D721Med (cell line): ENCODE results near the gene TMUB1.

Source experiments
- DNase-seq: peaks from one replicate; pipeline ENCODE4 v3.0.0; 2011; ENCODE audit warnings: low spot score; ENCODE audit not compliant: insufficient read length
- FAIRE-seq: peaks from 2 replicates; lab custom pipeline; 2011; peaks lifted over from hg19 to GRCh38; lab: Jason Lieb, UNC
- TF ChIP-seq, protein P1 (sequence below): IDR thresholded peaks from 2 replicates; pipeline ENCODE4 v1.5.1; 2012; ENCODE audit warnings: mild to moderate bottlenecking, control low read depth; ENCODE audit not compliant: insufficient read depth; ENCODE audit errors: missing control alignments

TMUB1 gene

DNA sequence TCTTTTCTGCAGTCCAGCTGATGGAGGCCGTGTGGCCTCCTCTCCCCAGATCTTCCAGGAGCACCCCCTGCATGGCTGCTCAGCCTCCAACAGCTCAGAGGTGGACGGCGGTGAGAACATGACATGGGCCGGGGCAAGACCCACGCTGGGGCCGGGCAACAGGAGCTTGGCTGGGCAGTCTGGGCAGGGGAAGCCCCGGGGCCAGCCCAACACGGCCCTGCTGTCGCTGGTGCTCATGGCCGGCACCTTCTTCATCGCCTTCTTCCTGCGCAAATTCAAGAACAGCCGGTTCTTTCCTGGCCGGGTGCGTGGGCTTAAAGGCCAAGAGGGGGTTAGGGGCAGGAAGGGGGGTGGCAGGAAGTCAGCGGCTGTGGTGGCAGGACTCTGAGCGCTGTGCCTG is 9.3 kb downstream of the TMUB1 start:
- DNase-seq, result no peak
- TF ChIP-seq, protein P1, sequence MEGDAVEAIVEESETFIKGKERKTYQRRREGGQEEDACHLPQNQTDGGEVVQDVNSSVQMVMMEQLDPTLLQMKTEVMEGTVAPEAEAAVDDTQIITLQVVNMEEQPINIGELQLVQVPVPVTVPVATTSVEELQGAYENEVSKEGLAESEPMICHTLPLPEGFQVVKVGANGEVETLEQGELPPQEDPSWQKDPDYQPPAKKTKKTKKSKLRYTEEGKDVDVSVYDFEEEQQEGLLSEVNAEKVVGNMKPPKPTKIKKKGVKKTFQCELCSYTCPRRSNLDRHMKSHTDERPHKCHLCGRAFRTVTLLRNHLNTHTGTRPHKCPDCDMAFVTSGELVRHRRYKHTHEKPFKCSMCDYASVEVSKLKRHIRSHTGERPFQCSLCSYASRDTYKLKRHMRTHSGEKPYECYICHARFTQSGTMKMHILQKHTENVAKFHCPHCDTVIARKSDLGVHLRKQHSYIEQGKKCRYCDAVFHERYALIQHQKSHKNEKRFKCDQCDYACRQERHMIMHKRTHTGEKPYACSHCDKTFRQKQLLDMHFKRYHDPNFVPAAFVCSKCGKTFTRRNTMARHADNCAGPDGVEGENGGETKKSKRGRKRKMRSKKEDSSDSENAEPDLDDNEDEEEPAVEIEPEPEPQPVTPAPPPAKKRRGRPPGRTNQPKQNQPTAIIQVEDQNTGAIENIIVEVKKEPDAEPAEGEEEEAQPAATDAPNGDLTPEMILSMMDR, result no peak
- no peak for FAIRE-seq

DNA sequence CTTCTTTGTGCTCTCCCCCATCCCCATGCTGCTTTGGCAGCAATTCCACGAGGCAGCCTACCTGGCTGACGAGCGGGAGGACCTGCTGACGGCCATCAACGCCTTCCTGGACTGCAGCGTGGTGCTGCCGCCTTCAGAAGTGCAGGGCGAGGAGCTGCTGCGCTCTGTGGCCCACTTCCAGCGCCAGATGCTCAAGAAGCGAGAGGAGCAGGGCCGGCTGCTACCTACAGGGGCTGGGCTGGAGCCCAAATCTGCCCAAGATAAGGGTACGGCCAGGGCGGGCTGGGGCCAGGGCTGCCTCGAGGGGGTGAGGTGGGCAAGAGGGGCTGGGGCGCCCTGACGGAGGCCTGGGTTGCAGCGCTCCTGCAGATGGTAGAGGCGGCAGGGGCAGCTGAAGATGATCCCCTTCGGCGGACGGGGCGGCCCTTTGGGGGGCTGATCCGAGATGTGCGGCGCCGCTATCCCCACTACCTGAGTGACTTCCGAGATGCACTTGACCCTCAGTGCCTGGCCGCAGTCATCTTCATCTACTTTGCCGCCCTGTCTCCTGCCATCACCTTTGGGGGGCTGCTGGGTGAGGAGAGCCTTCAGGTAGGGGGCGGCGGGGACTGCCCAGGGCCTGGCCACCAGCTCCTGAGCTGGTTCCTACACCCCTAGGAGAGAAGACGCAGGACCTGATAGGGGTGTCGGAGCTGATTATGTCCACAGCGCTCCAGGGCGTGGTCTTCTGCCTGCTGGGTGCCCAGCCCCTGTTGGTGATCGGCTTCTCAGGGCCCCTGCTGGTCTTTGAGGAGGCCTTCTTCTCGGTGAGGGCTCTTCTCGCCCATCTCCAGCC is 12.0 kb downstream of the TMUB1 start:
- FAIRE-seq, result no peak
- DNase-seq, result no peak
- TF ChIP-seq, protein P1, result no peak

DNA sequence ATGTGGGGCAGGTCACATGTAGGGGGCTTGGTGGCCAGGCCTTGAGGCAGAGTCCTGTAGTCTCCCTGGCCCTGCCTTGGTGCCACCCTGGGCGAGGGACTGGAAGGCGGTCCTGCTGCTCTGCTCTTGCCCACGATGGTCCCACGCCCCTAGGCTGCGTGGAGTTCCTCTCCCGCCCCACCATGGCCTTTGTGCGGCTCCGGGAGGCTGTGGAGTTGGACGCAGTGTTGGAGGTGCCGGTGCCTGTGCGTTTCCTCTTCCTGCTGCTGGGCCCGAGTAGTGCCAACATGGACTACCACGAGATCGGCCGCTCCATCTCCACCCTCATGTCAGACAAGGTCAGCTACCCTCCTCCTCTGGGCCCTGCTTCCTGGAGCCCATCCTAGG is 12.7 kb downstream of the TMUB1 start:
- no peak for DNase-seq
- TF ChIP-seq, protein P1, result no peak
- FAIRE-seq, result no peak

DNA sequence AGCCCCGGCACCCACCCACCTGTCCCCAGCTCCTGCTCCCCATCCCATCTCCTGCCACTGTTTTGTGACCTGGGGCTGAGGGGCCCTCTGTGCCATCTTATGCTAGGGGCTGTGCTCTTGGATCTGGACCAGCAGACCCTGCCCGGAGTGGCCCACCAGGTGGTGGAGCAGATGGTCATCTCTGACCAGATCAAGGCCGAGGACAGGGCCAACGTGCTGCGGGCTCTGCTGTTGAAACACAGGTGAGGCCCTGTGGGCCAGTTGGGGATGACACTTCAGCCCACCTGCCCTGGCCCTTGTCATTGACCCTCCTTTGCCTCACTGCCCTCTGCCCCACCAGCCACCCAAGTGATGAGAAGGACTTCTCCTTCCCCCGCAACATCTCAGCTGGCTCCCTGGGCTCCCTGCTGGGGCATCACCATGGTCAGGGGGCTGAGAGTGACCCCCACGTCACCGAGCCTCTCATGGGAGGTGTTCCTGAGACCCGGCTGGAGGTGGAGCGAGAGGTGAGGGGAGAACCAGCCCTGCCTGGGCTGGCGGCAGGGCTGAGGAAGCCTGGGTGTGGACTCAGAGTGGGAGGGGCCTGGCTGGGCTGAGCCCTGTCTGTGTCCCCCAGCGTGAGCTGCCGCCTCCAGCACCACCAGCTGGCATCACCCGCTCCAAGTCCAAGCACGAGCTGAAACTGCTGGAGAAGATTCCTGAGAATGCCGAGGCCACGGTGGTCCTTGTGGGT is 13.3 kb downstream of the TMUB1 start:
- no peak for FAIRE-seq
- no peak for DNase-seq
- TF ChIP-seq, protein P1, result no peak

DNA sequence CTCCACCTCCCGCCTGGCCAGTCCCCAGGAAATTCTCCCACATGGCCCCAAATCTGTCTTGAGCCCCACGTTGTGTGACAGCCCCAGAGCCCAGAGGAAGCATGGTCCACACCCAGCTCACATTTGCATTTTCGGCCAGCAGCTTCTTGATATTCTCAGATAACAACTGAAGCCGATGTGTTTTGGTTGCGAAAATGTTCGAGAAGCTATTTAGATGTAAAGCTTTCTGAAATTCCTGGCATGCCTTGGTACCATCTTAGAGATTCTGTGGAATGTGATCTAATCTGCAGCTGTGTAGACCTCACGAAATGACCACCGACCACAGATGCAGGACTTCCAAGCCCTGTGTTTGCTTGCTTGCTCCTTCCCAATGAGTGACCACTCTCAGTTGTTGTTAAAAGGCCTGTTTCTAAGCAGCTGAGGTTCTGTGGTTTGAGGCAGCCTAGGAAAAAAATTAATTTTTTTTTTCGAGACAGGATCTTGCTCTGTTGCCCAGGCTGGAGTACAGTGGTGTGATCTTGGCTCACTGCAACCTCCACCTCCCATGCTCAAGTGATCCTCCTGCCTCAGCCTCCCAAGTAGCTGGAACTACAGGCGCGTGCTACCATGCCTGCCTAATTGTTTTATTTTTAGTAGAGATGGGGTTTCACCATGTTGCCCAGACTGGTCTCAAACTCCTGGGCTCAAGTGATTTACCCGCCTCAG is 15.1 kb downstream of the TMUB1 start:
- TF ChIP-seq, protein P1, result no peak
- FAIRE-seq (no peak), DNase-seq (no peak)

DNA sequence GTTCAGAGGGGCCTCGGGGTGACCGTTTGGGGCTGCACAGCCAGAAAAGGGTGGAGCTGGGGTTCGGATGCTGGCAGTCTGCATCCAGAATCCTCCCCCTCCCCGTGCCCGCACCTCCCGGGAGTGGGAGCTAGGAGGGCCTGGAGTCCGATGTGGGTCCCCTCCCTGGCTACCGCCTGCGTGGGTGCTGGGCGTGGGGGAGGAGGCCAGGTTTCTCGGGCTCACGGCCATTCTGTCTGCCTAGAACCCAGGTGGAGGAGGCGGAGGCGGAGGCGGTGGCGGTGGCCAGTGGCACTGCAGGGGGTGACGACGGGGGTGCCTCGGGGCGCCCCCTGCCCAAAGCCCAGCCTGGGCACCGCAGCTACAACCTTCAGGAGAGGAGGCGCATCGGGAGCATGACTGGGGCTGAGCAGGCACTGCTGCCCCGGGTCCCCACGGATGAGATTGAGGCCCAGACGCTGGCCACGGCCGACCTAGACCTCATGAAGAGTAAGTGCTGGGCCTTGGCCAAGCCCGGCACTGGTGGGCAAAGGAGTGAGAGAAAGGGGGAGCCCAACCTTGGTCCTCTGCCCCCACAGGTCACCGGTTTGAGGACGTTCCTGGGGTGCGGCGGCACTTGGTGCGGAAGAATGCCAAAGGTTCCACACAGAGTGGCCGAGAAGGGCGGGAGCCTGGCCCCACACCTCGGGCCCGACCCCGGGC is 16.9 kb downstream of the TMUB1 start:
- TF ChIP-seq, protein P1, result no peak
- no peak for FAIRE-seq

More for the DNA sequence above, 16.9 kb downstream of the TMUB1 start:
- no peak for DNase-seq
